Measurements from ENCODE around the gene MRPL32.

The MRPL32 gene

DNA sequence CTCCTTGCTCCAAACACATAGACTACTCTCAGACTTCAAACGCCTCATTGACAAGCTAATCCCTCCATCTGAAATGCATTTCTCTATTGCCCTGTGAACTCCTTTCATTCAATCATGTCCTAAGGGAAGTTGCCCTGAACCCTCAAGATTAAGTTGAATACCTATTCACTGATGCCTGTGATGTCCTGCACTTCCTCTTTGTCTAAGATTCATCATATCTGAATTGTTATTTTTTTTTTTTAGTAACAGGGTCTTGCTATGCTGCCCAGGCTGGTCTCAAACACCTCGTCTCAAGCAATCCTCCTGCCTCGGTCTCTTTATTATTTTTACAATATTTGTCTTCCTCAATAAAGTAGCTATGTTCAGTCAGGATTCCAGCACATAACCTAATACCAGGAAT, 3.4 kb upstream of the MRPL32 start:
- no peak for DNase-seq

DNA sequence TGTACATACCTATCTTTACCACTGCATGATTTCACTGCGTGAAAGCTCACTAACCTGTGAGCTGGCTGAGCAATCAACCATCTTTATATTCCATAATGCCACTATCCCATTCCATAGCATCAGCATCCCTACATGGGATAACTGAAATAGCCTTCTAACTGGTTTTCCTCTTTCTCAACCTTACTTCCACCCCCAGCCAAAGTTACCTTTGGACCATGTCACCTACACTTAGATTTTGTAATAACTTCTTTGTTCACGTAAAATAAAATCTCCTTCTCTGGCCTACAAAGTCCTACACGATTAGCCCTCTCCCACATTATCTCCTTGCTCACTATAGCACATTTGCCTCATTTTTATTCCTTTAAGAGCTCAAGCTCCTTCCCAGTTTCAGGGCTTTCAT, 2.7 kb upstream of the MRPL32 start:
- no peak for DNase-seq

DNA sequence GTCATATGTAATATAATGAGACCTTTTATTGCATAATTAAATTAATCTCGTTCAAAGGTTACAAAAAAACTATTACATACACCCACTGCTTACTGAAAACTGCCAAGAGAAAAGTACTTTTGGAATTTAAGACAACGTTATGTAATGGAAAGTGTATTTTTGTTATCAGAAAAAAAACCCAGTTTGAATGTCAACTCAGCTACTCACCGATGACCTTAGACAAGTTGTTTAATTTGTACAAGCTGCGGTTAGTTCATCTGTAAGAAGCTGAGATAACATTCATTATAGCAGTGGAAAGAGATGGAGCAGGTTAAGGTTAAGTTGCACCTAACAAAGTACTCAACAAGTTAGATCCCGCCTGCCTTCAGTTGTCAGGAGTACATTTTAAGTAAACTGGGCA, 1.3 kb upstream of the MRPL32 start:
- DNase-seq = no peak

DNA sequence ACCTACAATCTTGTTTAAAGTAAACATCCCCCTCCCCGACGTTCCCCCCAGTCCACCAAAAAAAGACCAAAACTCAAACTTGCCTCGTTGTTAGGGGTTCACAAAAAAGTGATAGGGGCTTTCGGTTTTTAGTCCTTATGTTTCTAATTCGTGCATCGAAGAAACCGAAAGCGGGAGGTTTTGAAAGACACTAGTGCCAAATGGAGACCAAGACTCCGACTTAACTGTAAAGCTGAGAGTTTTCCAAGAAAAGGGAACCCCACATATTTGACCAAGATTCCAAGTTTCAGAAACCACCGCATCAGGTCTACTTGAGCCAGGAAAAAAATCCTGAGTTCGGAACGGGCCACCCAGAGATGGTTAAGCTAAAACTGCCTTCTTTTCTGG, 736 bp upstream of the MRPL32 start:
- DNase-seq = no peak

DNA sequence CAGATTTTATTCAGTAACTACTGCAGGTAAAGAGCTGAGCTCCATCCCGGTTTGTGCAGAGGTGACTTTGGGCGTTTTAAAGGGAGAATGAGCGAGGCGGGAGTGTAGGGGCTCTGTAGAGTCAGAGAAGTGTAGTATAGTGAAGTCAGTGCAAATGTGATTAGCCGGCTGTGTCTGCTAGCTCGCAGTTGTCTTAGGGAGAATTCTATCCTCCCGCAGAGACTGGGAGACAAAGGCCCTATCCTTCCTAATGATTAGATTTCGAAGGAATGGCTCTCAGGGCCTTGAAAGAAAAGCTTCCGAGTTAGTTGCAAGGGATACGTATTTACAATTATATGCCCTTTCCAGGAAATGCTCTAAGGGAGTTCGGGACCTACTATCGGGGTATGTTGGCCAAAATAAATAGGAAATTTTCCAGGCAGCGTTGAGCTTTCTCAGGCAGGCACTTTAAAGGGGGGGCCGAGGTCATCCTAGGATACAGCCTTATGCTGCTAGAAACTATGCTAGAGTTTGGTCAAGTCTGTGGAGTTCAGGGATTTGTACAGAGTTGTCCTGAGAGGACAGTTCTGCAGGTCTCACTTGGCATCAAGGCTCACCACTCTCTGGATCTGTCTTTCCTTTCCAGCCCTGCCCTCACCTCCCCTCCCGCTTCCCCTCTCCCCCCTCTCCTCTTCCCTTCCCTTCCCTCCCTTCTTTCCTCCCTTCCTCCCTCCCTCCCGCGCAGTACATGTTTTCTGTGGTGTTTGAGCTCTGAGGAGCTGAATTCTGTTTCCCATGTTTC, 825 bp downstream of the MRPL32 start:
- DNase-seq = no peak

DNA sequence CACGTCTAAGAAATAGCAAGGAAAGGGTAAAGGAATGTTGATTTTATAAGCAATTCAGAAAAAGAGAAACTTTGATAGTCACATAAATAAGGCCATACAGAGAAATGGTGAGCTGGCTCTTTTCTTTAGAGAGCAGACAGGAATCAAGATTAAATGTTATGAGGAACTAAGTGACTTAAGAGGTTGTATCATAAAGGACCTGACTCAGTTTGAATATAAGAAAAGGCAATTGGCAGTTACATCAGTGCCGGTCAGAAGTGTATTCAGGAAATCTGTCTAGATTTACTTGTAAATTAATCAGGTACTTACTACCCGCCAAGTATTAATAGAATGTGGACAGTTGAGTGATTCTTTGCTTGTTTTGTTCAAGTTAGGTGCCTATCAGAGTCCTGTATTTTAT, 2.1 kb downstream of the MRPL32 start:
- no peak for DNase-seq

DNA sequence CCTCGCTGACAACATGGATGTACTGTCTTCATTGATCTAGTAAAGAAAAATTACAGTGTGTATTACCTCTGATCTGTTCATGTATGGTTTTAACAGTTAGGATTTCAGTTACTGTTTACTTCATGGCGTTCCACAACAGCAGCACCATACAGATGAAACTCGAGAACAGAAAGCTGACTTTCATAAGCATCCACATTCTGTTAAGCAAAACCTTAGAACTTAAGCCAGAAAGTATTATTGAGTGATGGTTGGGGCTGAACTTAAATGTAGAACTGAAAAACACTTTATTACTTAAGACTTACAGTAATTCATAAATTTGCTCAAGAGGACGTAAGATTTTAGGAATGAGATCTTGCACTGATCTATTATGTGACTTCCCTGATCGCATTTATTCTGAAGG, 3.7 kb downstream of the MRPL32 start:
- no peak for DNase-seq

DNA sequence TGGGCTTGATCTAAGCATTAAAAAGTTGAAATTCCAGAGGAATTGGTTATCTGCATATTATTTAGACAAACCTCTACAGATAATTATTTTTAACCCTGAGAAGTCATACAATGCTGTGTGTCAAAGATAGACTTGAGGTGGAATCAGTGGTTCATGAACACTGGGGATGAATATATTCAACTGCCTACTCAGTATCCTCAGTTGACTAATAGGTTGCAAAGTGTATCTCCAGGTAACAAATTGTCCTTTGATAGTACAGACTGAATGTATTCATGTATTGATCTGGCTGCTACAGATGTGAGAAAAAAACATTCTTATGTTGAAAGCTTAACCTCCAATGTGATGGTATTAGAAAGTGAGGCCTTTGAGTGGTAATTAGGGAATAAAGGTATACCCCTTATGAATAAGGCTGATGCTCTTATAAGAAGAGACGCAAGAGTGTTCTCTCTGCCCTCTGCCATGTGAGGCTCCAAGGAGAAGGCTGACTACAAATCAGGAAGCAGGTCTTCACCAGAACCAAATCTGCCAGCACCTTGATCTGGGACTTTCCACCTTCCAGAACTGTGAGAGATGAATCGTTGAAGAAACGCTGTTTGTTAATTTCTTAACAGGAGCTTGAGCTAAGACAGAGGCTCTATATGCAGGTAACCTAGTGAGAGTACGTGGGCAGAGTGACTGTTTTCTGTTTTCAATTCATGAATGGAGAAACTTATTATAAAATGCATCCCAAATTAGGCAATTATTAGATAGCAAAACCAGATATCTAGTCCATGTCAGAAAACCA, 7.5 kb downstream of the MRPL32 start:
- no peak for DNase-seq

DNA sequence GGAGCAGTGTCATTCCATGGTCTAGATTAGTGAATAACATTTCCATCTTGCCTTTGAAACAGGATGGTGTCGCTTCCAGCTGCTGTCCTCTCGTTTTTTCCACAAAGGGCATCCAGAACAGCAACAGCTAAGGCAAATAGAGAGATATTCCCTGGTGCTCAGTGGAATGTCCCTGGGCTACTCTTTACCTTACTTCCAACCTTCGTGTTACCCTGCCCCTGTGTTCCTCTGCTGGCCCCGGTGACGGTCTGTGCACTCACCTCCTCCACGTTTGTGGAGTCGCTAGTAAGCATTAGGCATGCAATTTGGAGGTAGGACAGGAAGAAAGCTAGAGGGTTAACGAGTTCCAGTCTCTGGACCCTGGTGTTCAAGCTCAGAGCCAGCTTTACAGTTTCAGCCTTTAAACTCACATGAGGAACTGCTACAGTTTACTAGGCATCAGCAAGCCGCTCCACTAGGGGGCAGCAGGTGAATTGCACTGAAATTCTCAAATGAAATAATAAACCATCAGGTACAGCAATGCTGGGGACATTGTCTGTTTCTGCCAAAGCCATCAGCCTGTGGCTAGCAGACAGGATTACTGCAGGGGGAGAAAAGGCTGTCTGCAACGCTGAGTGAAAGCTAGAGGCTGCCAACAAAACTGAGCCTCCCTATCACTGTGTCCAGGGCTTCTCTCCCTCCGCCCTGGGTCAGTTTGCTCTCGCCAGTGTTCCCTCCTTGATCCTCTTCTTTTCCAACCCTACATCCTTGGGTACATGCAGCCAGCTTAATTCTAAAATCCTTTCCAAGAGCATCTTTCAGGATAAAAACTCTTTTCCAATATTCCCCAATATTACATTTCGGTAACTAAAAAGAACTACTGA, 9.0 kb downstream of the MRPL32 start:
- DNase-seq = peak; percentile 72

DNA sequence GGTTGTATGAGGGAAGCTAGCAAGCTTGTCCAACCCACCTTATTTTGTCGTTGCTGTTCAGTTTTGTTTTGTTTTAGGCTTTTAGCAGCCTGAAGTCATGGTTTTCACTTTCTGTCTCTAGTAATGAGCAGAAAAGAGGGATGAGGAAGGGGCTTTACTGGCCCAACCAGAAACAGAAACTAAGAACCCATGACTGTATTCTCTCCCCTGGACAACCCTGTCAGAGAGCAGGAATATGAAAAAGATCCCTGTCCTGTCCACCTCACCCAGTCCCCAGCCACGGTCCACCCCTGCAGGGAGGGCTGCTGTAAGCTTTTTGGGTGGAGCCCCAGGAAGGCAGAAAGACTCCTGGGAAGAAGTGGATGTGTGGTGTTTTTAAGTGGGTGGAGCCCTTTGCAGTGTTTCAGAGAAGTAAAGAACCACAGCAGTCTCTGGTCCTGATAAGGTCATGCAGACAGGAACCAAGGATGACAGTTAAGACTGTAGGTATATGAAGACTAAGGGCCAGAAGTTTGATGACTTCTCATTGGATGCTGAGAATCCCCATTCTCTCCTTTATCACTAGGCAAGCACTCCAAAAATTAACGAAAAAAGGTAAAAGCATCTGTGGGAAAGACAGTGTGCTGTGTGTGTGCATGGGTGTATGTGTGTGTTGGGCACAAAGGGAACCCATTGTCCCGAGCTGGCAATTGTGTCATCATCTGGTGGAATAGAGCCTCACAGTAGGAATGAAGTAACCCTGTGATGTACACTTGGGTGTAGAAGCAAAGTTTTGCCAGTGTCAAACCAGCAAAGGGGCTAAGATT, 13.8 kb downstream of the MRPL32 start:
- no peak for DNase-seq

DNA sequence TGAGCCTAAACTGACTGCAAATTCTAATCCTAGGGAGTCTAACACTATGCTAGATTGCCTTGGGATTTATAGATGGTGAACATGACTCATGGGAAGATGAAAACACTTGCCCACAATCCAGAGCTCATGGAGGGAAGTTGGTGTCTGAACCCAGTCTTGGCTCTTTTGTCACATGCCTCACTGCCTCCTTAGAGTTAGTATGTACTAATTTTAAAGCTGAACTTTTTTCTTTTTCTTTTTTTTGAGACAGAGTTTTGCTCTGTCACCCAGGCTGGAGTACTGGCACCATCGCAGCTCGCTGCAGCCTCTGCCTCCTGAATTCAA, 14.4 kb downstream of the MRPL32 start:
- no peak for DNase-seq

DNA sequence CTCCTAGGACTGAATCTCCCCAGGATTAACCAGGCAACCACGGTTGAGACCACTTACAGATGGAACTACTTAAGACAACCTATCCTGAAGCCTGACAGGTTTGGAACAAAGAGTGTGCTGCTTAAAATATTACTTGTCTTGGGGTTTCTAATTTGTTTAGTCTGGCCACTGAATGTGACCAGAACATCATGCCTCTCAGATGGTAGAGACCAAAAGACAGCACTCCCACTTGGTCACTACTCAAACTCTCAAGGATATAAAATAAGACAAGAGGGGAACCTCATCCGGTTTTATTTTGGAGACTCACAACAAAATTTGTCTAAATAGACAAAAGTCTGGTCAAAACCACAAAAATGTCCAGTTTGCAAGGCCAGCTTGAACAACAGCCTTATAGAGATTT, 15.3 kb downstream of the MRPL32 start:
- no peak for DNase-seq

DNA sequence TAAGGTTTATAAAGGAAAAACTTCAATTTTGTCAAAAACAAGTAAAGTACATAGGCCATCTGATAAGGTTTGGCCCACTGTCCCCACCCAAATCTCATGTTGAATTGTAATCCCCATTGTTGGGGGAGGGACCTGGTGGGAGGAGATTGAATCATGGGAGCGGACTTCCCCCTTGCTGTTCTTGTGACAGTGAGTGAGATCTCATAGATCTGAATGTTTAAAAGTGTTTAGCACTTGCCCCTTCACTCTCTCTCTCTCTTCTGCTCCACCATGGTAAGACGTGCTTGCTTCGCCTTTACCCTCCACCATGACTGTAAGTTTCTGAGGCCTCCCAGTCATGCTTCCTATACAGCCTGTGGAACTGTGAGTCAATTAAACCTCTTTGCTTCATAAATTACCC, 18.2 kb downstream of the MRPL32 start:
- DNase-seq = no peak

DNA sequence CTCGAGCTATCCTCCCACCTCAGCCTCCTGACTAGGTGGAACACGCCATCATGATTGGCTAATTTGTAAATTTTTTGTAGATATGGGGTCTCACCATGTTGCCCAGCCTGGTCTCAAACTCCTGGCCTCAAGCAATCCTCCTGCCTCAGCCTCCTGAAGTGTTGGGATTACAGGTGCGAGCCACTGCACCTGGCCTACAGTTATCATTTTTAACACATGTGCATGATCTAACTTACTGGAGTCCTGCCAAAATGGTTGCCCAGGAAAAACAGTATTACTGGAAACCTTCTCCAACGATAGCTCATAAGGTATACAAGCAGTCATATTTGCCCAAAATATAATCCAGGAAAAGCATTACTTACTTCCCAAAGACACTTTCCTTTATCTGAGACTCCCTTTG, 20.2 kb downstream of the MRPL32 start:
- no peak for DNase-seq

DNA sequence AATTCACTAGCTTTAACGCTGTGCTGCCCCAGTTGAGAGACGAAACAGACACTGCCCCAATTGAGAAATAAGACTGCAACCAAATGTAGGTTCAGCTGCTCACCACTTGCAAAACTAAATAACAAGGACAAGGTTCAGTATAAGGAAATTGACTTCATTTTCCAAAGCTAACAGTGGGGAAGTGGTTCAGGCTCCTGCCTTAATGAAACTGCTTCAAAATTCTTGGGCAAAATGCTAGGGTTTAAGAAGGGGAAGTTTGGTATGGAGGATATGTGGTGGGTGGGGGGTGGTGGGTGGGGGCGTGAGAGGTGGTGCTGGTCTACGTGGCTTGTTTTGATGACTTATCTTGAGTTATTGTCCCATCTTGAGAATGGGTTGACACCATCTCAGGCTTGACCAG, 21.8 kb downstream of the MRPL32 start:
- no peak for DNase-seq

DNA sequence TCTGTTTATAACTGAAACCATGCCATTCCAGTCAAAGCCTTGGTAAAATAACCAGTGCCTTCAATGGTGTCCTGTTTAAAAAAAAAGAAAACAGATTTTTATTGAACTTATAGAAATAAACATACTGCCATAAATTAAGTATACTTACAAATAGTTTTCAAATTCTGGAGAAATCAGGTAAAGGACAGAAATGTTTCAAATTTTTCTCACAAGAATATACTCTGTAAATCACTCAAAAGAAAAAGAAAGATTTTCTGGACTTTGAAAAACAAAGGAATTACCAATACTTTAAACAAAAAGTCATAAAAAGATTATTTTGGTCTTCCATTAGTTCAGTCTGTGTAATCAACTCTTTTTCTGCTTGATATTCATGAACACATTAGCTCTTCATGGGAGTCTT, 23.9 kb downstream of the MRPL32 start:
- DNase-seq = no peak

DNA sequence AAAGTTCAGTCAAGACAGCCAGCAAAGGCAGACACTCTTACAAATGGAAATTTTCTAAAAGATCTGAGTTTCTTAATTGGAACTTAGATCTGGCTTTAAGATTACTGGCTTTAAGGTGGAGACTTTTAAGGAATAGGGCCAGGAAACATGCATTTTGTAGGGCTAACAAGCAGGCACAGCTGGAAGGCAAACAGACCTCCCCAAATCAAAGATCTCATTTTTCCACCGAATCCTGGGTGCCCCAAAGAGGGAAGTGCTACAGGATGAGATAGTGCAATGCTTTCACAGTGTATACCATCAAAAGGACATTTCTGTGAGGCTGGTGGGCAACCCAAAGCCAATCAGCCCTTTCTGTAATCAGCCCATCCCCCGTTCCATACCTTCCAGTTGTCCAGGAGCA, 27.4 kb downstream of the MRPL32 start:
- no peak for DNase-seq

DNA sequence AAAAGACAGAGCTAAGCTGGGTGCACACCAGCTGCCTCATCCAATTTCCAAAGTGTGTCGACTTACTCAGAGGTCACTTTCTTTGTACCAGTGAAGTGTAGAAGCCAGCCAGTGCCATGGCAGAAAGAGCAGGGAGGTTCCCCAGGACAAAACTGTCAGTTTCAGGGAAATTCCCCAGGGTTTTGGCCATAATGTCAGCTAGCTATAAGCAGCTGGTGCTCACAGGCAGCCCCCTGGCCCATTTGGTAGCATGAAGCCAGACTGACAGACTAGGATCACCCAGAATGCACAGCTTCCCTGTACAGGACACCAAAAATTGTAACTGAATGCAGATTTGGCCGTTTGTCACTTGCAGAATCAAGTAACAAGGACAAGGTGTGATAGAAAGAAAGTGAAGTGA, 28.6 kb downstream of the MRPL32 start:
- no peak for DNase-seq

DNA sequence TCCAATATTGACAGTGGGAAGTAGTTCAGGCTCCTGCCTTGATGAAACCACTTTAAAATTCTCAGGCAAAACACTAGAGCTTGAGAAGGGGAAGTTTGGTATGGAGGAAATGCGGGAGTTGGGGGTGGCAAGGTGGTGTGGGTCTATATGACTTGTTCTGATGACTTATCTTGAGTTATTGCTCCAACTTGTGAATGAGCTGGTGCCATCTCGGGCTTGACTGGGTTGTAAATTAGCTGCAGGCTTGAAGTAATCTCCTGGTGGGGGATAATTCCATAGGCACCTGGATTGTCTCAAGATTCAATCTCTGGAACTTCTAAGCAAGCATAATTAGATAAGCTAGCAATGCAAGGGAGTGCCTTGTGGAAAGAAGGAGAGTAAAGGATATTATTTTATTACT, 29.0 kb downstream of the MRPL32 start:
- no peak for DNase-seq

DNA sequence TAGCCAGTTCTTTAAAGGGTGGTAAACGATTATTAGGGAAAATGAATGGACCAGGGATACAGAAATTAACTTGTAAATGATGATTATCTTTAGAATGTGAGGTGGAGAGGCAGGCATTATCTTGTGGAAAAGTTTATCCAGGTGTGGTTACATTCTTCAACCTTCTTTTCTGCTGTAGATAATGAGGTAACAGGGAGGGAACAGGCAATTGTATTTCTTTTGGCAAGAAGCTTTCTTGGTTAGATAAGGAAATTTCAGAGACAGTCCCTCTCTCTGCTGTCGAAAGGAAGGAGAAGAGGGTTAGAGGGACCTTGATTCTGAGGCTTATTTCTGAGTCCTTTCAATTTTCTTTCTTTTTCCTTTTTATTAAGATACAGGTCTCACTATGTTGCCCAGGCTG, 32.1 kb downstream of the MRPL32 start:
- no peak for DNase-seq

DNA sequence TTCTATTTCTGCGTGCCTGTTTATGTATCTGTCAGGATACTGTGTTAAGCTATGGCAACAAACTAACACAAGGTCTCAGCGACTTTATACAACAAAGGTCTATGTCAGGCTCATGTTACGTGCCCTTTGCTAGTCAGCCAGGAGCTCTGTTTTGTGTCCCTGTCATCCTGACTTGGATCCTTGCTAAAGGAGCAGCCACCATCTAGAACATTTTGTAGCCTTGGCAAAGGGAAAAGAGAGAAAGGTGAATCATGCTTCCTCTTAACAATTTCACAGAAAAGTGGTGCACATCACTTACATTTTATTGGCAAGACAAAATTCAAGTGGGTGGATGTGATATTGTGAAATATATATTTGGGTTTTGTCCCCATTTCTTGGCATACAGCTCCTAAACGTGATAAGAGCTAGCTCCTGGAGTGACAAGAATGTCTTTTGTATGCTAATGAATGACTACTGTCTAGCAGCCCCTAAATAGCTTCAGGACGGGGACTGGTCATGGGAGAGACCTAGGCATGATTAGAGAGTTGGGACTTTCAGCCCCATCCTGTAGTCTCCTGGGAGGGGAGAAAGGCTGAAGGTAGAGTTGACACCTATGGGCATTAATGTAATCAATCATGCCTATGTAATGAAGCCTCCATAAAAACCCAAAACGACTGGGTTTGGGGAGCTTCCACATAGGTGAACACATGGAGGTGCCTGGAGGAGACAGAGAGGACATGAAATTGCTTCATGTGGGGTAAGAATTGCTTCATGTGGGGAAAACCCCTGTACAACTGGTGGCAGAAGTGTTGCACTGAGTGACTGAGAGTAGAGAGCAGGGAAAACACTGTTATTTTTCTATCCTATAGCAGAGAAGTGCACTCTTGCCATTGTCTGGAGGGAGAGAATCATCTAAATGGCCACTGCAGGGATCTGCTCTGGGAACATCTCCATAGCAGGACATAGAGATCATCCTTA, 33.0 kb downstream of the MRPL32 start:
- DNase-seq = no peak

DNA sequence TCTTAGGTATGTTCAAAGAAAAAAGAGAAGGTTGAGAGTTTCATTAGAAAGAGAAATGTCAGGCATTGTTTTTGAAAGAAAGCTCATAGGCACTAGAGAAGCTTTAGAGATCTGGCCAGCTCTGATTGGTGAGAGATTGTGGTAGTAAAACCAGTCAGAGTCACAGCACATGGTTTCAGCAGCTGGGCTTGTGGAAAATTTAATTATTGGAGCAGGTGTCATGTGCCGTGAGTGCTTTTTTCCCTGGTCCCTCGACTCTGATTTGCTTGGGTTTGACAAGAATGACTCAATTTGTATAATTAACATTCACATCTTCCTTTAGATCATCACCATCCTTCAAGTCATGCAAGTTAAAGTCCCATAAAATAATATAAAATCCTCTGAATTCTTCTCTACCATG, 35.2 kb downstream of the MRPL32 start:
- no peak for DNase-seq
